MG63 (cell line): Measurements from ENCODE around the gene TMEM141. TPM values are rescaled to one million over a fixed set of nuclear protein-coding genes. Genes with fewer than 3 reads are reported as not detected.
"Not testable (repeated sequence)": the region's sequence is repeated elsewhere in the genome, so short reads cannot be mapped to it uniquely, and the experiment has no call there.

Experiments
- DNase-seq: peaks from one replicate; pipeline ENCODE4 v3.0.0-alpha.2; 2020
- H3K27me3 ChIP-seq: fragments of 250-450 bp; sonication (Bioruptor Pico); 2 replicates; pipeline ENCODE4 v1.5.1; 2020; ENCODE audit warnings: mild to moderate bottlenecking, moderate library complexity
- H3K36me3 ChIP-seq: fragments of 250-450 bp; sonication (Bioruptor Pico); 2 replicates; pipeline ENCODE4 v1.5.1; 2020; ENCODE audit warnings: mild to moderate bottlenecking, moderate library complexity
- H3K4me3 ChIP-seq: fragments of 250-450 bp; sonication (Bioruptor Pico); 2 replicates; pipeline ENCODE4 v1.5.1; 2020; ENCODE audit warnings: mild to moderate bottlenecking, moderate library complexity
- H3K9me3 ChIP-seq: fragments of 250-450 bp; sonication (Bioruptor Pico); 2 replicates; pipeline ENCODE4 v1.5.1; 2020; ENCODE audit warnings: mild to moderate bottlenecking, moderate library complexity
- total RNA-seq: library from RNA; depleted of rRNA; stranded (reverse); fragments of >200 nt; shearing (Covaris generic); gene quantifications from 2 replicates; pipeline ENCODE4 v1.2.3, GENCODE V29; 2014; ENCODE audit warnings: low replicate concordance

TMEM141 gene
- total RNA-seq, 1 experiment from 2014 or later, result 57.5 TPM

DNA sequence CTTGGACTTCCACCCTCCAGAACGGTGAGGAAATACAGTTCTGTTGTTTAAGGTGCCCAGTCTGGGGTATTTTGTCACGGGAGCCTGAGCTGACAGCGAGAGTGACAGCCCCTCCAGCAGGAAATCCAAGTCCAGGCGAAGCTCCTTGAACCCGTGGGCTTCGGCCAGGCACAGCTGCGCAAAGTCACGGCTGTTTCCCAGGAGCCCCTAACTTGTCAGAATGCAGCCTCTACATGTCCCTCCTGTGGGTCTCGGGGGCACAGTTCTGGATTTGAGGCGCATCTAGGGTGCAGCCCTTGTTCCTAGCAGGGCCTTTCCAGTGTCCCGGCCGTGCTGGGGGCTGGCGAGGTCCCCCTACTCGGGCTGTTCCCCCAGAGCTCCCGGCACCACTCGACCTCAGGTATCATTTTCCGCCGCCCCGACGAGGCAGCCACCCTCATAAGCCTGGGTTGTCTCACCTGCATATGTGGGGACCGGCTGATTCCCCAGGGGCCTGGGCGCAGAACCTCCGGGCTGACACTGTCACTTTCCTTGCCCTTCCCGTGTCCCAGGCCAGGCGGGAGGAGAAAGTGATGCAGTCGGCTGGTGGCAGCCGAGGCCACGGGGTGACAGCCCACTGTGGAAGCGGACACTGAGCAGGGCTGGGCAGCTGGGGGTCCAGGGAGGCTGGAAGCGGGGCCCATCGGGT, 37.6 kb upstream of the TMEM141 start:
- H3K4me3 ChIP-seq, result no peak overlapping the region
- H3K36me3 ChIP-seq, result no peaks in the 10 kb centered on the region
- no peaks in the 10 kb centered on the region for H3K27me3 ChIP-seq
- H3K9me3 ChIP-seq, result 0 out of 2 replicates have a peak, but pooled peaks cover 3% of the 10 kb centered on the region
- no peak for DNase-seq

DNA sequence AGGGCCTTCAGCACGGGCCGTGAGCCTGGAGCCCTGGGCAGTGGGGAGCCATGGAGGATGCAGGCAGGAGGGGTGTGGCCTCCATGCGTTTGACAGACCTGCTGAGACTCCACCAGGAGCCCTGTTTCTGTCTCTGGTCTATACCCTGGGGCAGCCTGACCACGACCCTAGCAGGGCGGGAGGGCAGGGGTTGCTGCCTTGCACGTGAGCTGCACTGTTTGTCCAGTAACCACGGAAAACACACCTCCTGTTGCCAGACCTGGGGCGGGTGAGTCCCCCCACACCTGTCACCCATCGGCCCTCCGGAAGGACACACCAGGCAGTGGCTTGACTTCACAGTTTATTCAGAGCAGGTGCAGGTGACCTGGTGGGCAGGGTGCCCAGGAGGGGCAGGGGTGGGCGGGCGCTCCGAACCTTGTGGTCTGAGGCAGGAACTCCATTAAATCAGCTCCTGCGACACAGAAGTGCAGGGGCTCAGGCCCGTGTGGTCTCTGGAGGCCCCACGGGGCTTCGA, 37.0 kb upstream of the TMEM141 start:
- Histone ChIP-seq H3K36me3 (no peaks in the 10 kb centered on the region), H3K27me3 (no peaks in the 10 kb centered on the region), H3K9me3 (0 out of 2 replicates have a peak, but pooled peaks cover 3% of the 10 kb centered on the region), H3K4me3 (no peak overlapping the region)
- DNase-seq, result no peak

- H3K27me3 ChIP-seq, result no peaks in the 10 kb centered on the region
- no peak for DNase-seq
- no peaks in the 10 kb centered on the region for H3K36me3 ChIP-seq
- no peak overlapping the region for H3K4me3 ChIP-seq
- 0 out of 2 replicates have a peak, but pooled peaks cover 3% of the 10 kb centered on the region for H3K9me3 ChIP-seq
Observed at GRCh38 chr9:136754626-136755301, 36.4 kb upstream of the TMEM141 start.

DNA sequence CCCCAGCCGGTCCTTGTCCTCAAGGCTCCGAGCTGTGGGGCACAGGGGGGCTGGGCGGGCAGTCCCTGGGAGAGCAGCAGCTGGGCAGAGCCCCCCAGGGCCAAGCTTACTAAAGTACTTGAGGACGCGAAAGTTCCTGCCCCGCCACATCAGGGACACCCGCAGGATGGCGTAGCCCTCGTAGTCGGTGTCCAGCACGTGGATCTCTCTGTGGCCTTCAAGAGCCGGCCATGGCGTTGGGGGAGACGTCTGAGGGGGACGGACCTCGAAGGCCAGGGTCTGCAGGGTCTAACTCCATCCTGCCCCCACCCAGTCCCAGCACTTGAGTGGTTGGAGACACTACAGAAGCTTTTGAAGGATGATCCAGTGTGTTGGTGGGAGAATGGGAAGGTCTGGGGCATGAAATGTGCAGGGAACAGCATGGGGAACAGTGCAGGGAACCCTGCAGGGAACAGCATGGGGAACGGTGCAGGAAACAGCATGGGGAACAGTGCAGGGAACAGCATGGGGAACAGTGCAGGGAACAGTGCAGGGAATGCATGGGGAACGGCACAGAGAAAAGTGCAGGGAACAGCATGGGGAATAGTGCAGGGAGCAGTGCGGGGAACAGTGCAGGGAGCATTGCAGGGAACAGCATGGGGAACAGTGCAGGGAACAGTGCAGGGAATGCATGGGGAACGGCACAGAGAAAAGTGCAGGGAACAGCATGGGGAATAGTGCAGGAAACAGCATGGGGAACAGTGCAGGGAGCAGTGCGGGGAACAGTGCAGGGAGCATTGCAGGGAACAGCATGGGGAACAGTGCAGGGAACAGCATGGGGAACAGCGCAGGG, 35.6 kb upstream of the TMEM141 start:
- H3K36me3 ChIP-seq, H3K9me3 ChIP-seq, DNase-seq, H3K27me3 ChIP-seq, H3K4me3 ChIP-seq: not testable (repeated sequence)

DNA sequence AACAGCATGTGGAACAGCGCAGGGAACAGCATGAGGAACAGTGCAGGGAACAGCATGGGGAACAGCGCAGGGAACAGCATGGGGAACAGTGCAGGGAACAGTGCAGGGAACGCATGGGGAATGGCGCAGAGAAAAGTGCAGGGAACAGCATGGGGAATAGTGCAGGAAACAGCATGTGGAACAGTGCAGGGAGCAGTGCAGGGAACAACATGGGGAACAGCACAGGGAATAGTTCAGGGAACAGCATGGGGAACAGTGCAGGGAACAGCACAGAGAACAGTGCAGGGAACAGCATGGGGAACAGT, 35.1 kb upstream of the TMEM141 start:
- no peak for DNase-seq
- no peaks in the 10 kb centered on the region for H3K27me3 ChIP-seq
- H3K36me3 ChIP-seq, result no peaks in the 10 kb centered on the region
- H3K9me3 ChIP-seq, result 0 out of 2 replicates have a peak, but pooled peaks cover 3% of the 10 kb centered on the region
- no peak overlapping the region for H3K4me3 ChIP-seq

DNA sequence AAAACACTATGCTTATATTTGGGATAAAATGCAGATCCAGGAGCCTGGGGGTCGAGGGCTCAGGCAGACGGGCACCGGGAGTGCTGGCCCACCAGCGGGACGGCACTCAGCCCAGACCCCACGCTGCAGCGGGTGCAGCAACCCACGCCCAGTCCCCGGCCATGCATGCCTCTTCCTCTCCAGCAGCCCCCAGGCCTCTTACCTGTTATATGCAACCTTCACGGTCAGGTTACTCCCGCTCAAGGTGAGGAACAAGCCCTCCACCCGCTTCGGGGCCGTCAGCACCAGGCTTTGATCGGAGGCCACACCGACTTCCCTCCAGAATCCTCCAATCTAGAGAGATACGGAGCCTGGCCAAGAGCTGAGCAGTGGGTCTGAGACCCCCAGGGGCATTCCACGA, 34.3 kb upstream of the TMEM141 start:
- no peak overlapping the region for H3K4me3 ChIP-seq
- no peak for DNase-seq
- H3K27me3 ChIP-seq, result no peaks in the 10 kb centered on the region
- no peaks in the 10 kb centered on the region for H3K36me3 ChIP-seq
- H3K9me3 ChIP-seq, result 0 out of 2 replicates have a peak, but pooled peaks cover under 1% of the 10 kb centered on the region

GRCh38 chr9:136757328-136757727, 33.8 kb upstream of the TMEM141 start:
- no peak for DNase-seq
- H3K4me3 ChIP-seq, result no peak overlapping the region
- H3K36me3 ChIP-seq, result no peaks in the 10 kb centered on the region
- H3K27me3 ChIP-seq, result no peaks in the 10 kb centered on the region
- no peaks in the 10 kb centered on the region for H3K9me3 ChIP-seq

DNA sequence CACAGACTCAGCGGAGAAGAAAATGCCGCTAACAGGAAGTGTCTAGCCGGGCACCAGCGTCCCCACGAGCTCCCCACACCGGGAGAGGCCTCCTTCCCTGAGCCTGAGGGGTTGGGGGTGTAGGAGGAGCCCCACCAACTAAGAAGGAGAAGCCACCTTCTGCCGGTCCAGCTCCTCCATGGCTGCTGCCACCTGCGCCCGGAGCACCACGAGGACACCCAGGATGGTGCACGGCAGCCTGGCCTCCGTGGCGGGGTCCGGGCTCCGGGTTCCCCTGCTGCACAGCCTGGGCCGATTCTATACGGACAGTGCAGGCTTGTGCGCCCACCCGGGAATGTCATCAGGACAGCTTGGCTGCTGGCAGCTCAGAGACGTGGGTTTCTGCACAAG, 33.4 kb upstream of the TMEM141 start:
- Histone ChIP-seq H3K4me3 (no peak overlapping the region), H3K36me3 (no peaks in the 10 kb centered on the region), H3K9me3 (no peaks in the 10 kb centered on the region), H3K27me3 (no peaks in the 10 kb centered on the region)
- DNase-seq, result no peak

DNA sequence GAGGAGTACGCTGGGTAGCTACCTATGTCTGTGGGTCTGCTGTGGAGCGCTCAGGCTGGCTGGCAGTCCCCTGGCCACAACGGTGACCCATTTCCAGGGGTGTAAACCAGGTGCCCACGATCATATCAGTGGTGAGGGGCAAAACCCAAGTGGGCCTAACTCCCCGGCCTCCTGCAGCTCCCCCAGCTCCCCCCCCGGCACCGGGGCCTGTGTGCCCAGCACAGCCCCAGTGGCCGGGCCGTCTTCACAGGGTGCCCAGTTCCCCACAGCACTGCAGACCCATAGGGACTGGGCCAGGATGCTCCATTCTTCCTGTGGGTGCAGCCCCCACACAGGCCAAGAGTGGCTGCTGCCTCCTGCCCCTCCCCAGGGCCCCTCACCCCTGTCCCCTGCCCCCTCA, 32.1 kb upstream of the TMEM141 start:
- Histone ChIP-seq H3K4me3 (no peak overlapping the region), H3K27me3 (no peaks in the 10 kb centered on the region), H3K9me3 (no peaks in the 10 kb centered on the region), H3K36me3 (no peaks in the 10 kb centered on the region)
- no peak for DNase-seq

DNA sequence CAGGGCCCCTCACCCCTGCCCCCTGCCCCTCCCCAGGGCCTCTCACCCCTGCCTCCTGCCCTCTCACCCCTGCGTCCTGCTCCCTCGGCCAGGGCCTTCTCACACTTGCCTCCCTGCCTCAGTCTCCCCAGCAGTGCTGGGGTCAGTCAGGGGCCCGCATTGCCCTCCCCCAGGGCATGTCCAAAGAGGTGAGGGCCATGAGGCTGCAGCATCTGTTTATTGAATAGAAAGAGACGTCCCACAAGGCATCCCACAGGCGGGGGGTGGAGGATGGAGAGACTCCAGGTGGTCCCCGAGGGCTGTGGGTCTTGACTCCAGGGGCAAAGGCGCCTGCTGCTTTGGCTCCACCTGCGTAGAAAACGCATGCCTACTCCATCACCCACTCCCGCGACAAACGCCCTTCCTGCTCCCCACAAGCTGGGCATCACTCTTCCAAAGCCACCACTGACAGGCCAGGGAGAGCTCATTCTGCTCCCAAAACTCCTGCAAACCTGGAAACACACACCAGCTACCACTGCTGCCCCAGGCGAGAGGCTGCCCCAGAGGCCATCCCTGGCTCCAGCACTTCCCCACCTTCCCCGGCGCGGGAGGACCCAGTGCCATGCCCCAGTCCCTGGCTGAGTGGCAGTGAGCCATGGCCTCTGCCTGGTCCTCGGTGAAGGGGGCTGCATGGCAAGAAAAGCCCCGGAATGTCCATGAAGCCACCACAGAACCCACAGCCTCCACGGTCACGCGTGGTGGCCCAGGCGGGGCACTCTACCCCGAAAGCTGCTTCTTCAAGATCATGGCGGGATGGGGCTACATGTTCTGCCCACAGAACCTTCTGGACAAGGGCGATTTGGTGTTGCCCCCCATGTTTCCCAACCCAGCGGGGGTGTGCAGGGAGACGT, 31.5 kb upstream of the TMEM141 start:
- Histone ChIP-seq H3K27me3 (no peaks in the 10 kb centered on the region), H3K4me3 (no peak overlapping the region), H3K36me3 (no peaks in the 10 kb centered on the region), H3K9me3 (no peaks in the 10 kb centered on the region)
- DNase-seq, result no peak

- H3K27me3 ChIP-seq, result no peaks in the 10 kb centered on the region
- no peak overlapping the region for H3K4me3 ChIP-seq
- H3K9me3 ChIP-seq, result no peaks in the 10 kb centered on the region
- DNase-seq, result no peak
- H3K36me3 ChIP-seq, result no peaks in the 10 kb centered on the region
Observed at GRCh38 chr9:136760424-136760823, 30.7 kb upstream of the TMEM141 start.

- H3K36me3 ChIP-seq, H3K27me3 ChIP-seq, H3K9me3 ChIP-seq, H3K4me3 ChIP-seq: not testable (repeated sequence)
- peak; percentile 70 for DNase-seq
Observed at GRCh38 chr9:136760834-136761544, 30.2 kb upstream of the TMEM141 start.

GRCh38 chr9:136761545-136761981, 29.6 kb upstream of the TMEM141 start:
- Histone ChIP-seq H3K9me3 (no peaks in the 10 kb centered on the region), H3K4me3 (no peak overlapping the region), H3K27me3 (no peaks in the 10 kb centered on the region), H3K36me3 (no peaks in the 10 kb centered on the region)
- DNase-seq, result no peak

GRCh38 chr9:136762221-136762691, 28.9 kb upstream of the TMEM141 start:
- Histone ChIP-seq H3K27me3 (no peaks in the 10 kb centered on the region), H3K9me3 (no peaks in the 10 kb centered on the region), H3K4me3 (no peak overlapping the region), H3K36me3 (no peaks in the 10 kb centered on the region)
- no peak for DNase-seq

DNA sequence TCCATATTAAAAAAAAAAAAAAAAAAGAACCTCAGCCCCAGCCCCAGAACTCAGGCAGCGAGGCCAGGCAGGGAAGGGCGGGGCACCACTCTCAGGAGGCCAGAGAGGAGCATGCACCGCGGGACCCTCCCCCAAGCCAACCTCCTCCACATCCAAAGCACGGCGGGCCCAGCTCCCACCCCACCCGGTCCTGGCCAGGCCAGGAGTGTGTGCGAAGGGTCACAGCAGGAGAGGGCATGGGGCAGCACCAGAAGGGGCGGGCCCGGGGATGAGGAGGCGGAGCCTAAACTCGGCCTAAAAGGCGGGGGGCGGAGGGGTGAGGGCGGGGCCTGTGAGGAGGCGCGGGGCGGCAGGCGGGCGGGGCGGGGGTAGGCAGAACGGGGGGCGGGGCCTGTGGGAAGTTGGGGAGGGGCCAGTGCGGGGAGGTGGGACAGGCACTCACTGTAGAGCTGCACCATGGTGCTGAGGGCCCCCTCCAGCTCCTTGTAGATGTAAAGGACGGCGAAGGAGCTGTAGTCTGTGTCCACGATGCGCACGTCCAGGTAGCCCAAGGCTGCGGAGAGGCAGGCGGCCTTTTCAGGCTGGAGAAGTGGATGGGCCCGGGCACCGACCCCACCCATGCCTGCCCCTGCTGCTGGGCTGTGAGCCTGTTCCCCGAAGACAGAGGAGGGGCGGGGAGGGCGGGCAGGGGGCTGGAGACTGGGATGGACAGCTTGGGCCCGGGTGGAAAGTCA, 28.1 kb upstream of the TMEM141 start:
- Histone ChIP-seq H3K9me3 (no peaks in the 10 kb centered on the region), H3K36me3 (no peaks in the 10 kb centered on the region), H3K4me3 (no peak overlapping the region), H3K27me3 (peaks cover 6% of the 10 kb centered on the region; the same call in 1 of the 2 replicates)
- DNase-seq, result peak; percentile 25
